ENCODE data around the gene CENPL. TPM values are rescaled to one million over a fixed set of nuclear protein-coding genes. Genes with fewer than 3 reads are reported as not detected.
"Not testable (repeated sequence)": the region's sequence is repeated elsewhere in the genome, so short reads cannot be mapped to it uniquely, and the experiment has no call there.

The CENPL gene
- total RNA-seq, 1 donor from 2014 or later: 7.9 TPM

- TF ChIP-seq CTCF (IDR thresholded peaks at IDR 0.05): no peak
- H3K36me3 Mint-ChIP-seq (ENCODE audit: unreplicated experiment): peaks cover 21% of the 10 kb centered on the region
Observed at GRCh38 chr1:173789841-173790240, 34.8 kb downstream of the CENPL start.

GRCh38 chr1:173784997-173785396 is 39.7 kb downstream of the CENPL start:
- H3K27ac Mint-ChIP-seq (ENCODE audit: unreplicated experiment): no peak overlapping the region
- H3K36me3 Mint-ChIP-seq (ENCODE audit: unreplicated experiment): peaks cover 38% of the 10 kb centered on the region
- no peak for TF ChIP-seq CTCF (IDR thresholded peaks at IDR 0.05)
- H3K4me1 Mint-ChIP-seq (ENCODE audit: unreplicated experiment): no peaks in the 10 kb centered on the region
- no peaks in the 10 kb centered on the region for H3K9me3 Mint-ChIP-seq (ENCODE audit: unreplicated experiment)
- H3K27me3 Mint-ChIP-seq (ENCODE audit: unreplicated experiment): no peaks in the 10 kb centered on the region
- DNase-seq (ENCODE audit: extremely low spot score, unreplicated experiment): no peak
- H3K4me3 Mint-ChIP-seq (ENCODE audit: unreplicated experiment): no peak overlapping the region

More at GRCh38 chr1:173789841-173790240, 34.8 kb downstream of the CENPL start:
- DNase-seq (ENCODE audit: extremely low spot score, unreplicated experiment): no peak
- H3K4me1 Mint-ChIP-seq (ENCODE audit: unreplicated experiment): no peaks in the 10 kb centered on the region
- no peaks in the 10 kb centered on the region for H3K27me3 Mint-ChIP-seq (ENCODE audit: unreplicated experiment)
- H3K4me3 Mint-ChIP-seq (ENCODE audit: unreplicated experiment): no peak overlapping the region
- no peak overlapping the region for H3K27ac Mint-ChIP-seq (ENCODE audit: unreplicated experiment)
- no peaks in the 10 kb centered on the region for H3K9me3 Mint-ChIP-seq (ENCODE audit: unreplicated experiment)

- Mint-ChIP-seq H3K9me3 (ENCODE audit: unreplicated experiment) (peaks cover 17% of the 10 kb centered on the region), H3K27me3 (ENCODE audit: unreplicated experiment) (no peaks in the 10 kb centered on the region), H3K27ac (ENCODE audit: unreplicated experiment) (no peak overlapping the region), H3K36me3 (ENCODE audit: unreplicated experiment) (peaks cover 61% of the 10 kb centered on the region), H3K4me1 (ENCODE audit: unreplicated experiment) (peaks cover 1% of the 10 kb centered on the region), H3K4me3 (ENCODE audit: unreplicated experiment) (no peak overlapping the region)
- DNase-seq (ENCODE audit: extremely low spot score, unreplicated experiment): no peak
- no peak for TF ChIP-seq CTCF (IDR thresholded peaks at IDR 0.05)
Observed at GRCh38 chr1:173779936-173780335, 44.7 kb downstream of the CENPL start.

- Mint-ChIP-seq H3K4me3 (ENCODE audit: unreplicated experiment) (no peak overlapping the region), H3K27me3 (ENCODE audit: unreplicated experiment) (no peaks in the 10 kb centered on the region), H3K9me3 (ENCODE audit: unreplicated experiment) (peaks cover 17% of the 10 kb centered on the region), H3K4me1 (ENCODE audit: unreplicated experiment) (peaks cover 1% of the 10 kb centered on the region), H3K27ac (ENCODE audit: unreplicated experiment) (no peak overlapping the region), H3K36me3 (ENCODE audit: unreplicated experiment) (peaks cover 51% of the 10 kb centered on the region)
- TF ChIP-seq CTCF (IDR thresholded peaks at IDR 0.05): no peak
- no peak for DNase-seq (ENCODE audit: extremely low spot score, unreplicated experiment)
Observed at GRCh38 chr1:173775578-173776226, 49.0 kb downstream of the CENPL start.

- Mint-ChIP-seq H3K4me3 (ENCODE audit: unreplicated experiment) (no peak overlapping the region), H3K27ac (ENCODE audit: unreplicated experiment) (no peak overlapping the region), H3K27me3 (ENCODE audit: unreplicated experiment) (no peaks in the 10 kb centered on the region), H3K9me3 (ENCODE audit: unreplicated experiment) (peaks cover 9% of the 10 kb centered on the region), H3K36me3 (ENCODE audit: unreplicated experiment) (peaks cover 33% of the 10 kb centered on the region), H3K4me1 (ENCODE audit: unreplicated experiment) (no peaks in the 10 kb centered on the region)
- TF ChIP-seq CTCF (IDR thresholded peaks at IDR 0.05): no peak
- DNase-seq (ENCODE audit: extremely low spot score, unreplicated experiment): no peak
Observed at GRCh38 chr1:173771560-173771959, 53.1 kb downstream of the CENPL start.

- H3K27me3 Mint-ChIP-seq (ENCODE audit: unreplicated experiment); H3K4me3 Mint-ChIP-seq (ENCODE audit: unreplicated experiment); H3K4me1 Mint-ChIP-seq (ENCODE audit: unreplicated experiment); DNase-seq (ENCODE audit: extremely low spot score, unreplicated experiment); H3K27ac Mint-ChIP-seq (ENCODE audit: unreplicated experiment); H3K9me3 Mint-ChIP-seq (ENCODE audit: unreplicated experiment): not testable (repeated sequence)
- H3K36me3 Mint-ChIP-seq (ENCODE audit: unreplicated experiment): peaks cover 25% of the 10 kb centered on the region
Observed at GRCh38 chr1:173770330-173770729, 54.4 kb downstream of the CENPL start.
